Stimulated activated CD4-positive, alpha-beta T cell treated with anti-CD3 and anti-CD28 coated beads, TNF-alpha, amount 100 ng/mL, for 1 hour (primary cell): ENCODE measurements around the gene SHISA9.

ENCODE experiments used
- DNase-seq, 3 donors: peaks; one replicate each; pipeline ENCODE4 v3.0.0-alpha.2; 2020; ENCODE audit warnings: low read depth in 3 of 3, low spot score in 1 of 3

Gene SHISA9

GRCh38 chr16:13110124-13110796 is 208.9 kb downstream of the SHISA9 start:
- no peak for DNase-seq

- DNase-seq: no peak
These were observed 210.3 kb downstream of the SHISA9 start for GRCh38 chr16:13111747-13112146.

- no peak for DNase-seq
These were observed 212.3 kb downstream of the SHISA9 start for GRCh38 chr16:13113741-13114140.

GRCh38 chr16:13118091-13118490 is 216.7 kb downstream of the SHISA9 start:
- no peak for DNase-seq

- no peak for DNase-seq
These were observed 218.7 kb downstream of the SHISA9 start for GRCh38 chr16:13120091-13120490.

- no peak for DNase-seq
These were observed 219.2 kb downstream of the SHISA9 start for GRCh38 chr16:13120557-13120956.

GRCh38 chr16:13123991-13124390 is 222.6 kb downstream of the SHISA9 start:
- no peak for DNase-seq

- DNase-seq: no peak
These were observed 225.7 kb downstream of the SHISA9 start for GRCh38 chr16:13127144-13127543.

- DNase-seq: no peak
These were observed 229.2 kb downstream of the SHISA9 start for GRCh38 chr16:13130586-13130985.

GRCh38 chr16:13134836-13135235 is 233.4 kb downstream of the SHISA9 start:
- no peak for DNase-seq

GRCh38 chr16:13136901-13137300 is 235.5 kb downstream of the SHISA9 start:
- no peak for DNase-seq

- DNase-seq: no peak
These were observed 237.1 kb downstream of the SHISA9 start for GRCh38 chr16:13138528-13138927.

GRCh38 chr16:13139661-13140241 is 238.4 kb downstream of the SHISA9 start:
- DNase-seq: no peak

- no peak for DNase-seq
These were observed 242.2 kb downstream of the SHISA9 start for GRCh38 chr16:13143551-13143950.

- no peak for DNase-seq
These were observed 245.4 kb downstream of the SHISA9 start for GRCh38 chr16:13146829-13147228.

GRCh38 chr16:13148294-13148693 is 246.9 kb downstream of the SHISA9 start:
- DNase-seq: no peak

GRCh38 chr16:13148836-13149235 is 247.4 kb downstream of the SHISA9 start:
- no peak for DNase-seq

GRCh38 chr16:13150181-13150885 is 248.9 kb downstream of the SHISA9 start:
- DNase-seq: no peak

- no peak for DNase-seq
These were observed 252.3 kb downstream of the SHISA9 start for GRCh38 chr16:13153696-13154095.

- no peak for DNase-seq
These were observed 253.4 kb downstream of the SHISA9 start for GRCh38 chr16:13154799-13155198.

- DNase-seq: no peak
These were observed 254.0 kb downstream of the SHISA9 start for GRCh38 chr16:13155377-13155776.

- no peak for DNase-seq
These were observed 254.4 kb downstream of the SHISA9 start for GRCh38 chr16:13155780-13156179.
